GM12892 (cell line): ENCODE measurements around the gene TSPAN9.

ENCODE experiments used
- POLR2A ChIP-seq: IDR thresholded peaks from 2 replicates; pipeline ENCODE4 v1.6.1; 2011; ENCODE audit warnings: low read depth, low read length, control low read depth
- TAF1 ChIP-seq: IDR thresholded peaks from 2 replicates; pipeline ENCODE4 v1.6.1; 2011; ENCODE audit warnings: low read depth, mild to moderate bottlenecking, control low read depth, low read length, borderline replicate concordance

- TF ChIP-seq TAF1 (no peak), POLR2A (no peak)
Measured at GRCh38 chr12:3116106-3116844, 39.1 kb downstream of the TSPAN9 start.
